ENCODE measurements around the gene CD200R1. TPM values are rescaled to one million over a fixed set of nuclear protein-coding genes. Genes with fewer than 3 reads are reported as not detected.

The CD200R1 gene
- total RNA-seq, 1 experiment from 2014 or later: not detected

GRCh38 chr3:112967828-112968227 is 7.1 kb downstream of the CD200R1 start (continued):
- TF ChIP-seq YY1 (IDR thresholded peaks at IDR 0.05; ENCODE audit: extremely low read depth, insufficient replicate concordance, low read depth, low read length) (no peak), SP1 (IDR thresholded peaks at IDR 0.05; ENCODE audit: low read depth) (no peak)

GRCh38 chr3:112967425-112967824 is 7.5 kb downstream of the CD200R1 start:
- Histone ChIP-seq H3K4me1 (ENCODE audit: control insufficient read depth in 1 of 2, insufficient read depth in 2 of 2, low read length in 2 of 2) (no peaks in the 10 kb centered on the region), H3K79me2 (ENCODE audit: insufficient read depth, low read length) (no peaks in the 10 kb centered on the region), H3K4me2 (ENCODE audit: low read length) (no peak overlapping the region), H3K27me3 (ENCODE audit: insufficient read depth, low read length) (0 out of 2 replicates have a peak, but pooled peaks cover 4% of the 10 kb centered on the region), H2AFZ (ENCODE audit: low read depth, low read length, poor library complexity, severe bottlenecking) (no peak overlapping the region), H3K4me3 (replicated peaks in 1 of 2; ENCODE audit: low read depth in 1 of 2, low read length in 2 of 2) (no peak overlapping the region), H3K9ac (ENCODE audit: low read length) (no peak overlapping the region), H3K9me3 (ENCODE audit: control insufficient read depth in 1 of 2, insufficient read depth in 1 of 2, low read depth in 1 of 2, low read length in 2 of 2) (0 out of 4 replicates have a peak, but pooled peaks cover 0 to 3% of the 10 kb centered on the region in 2 experiments), H3K9me2 (ENCODE audit: insufficient read depth) (no peaks in the 10 kb centered on the region), H3K36me3 (ENCODE audit: control insufficient read depth in 1 of 2, insufficient read depth in 2 of 2, low read length in 2 of 2) (no peaks in the 10 kb centered on the region), H3K27ac (ENCODE audit: low read depth, low read length) (no peak overlapping the region), H4K20me1 (ENCODE audit: insufficient read depth) (no peaks in the 10 kb centered on the region)
- TF ChIP-seq JUND (IDR thresholded peaks at IDR 0.05) (no peak), ATF3 (IDR thresholded peaks at IDR 0.05) (no peak), CTCF (IDR thresholded peaks at IDR 0.05 in 2 of 3, conservative IDR thresholded peaks at IDR 0.05 in 1 of 3; ENCODE audit: borderline replicate concordance in 1 of 3, insufficient read depth in 1 of 3, low read depth in 2 of 3, low read length in 2 of 3) (no peak), ZFX (IDR thresholded peaks at IDR 0.05) (no peak), POLR2A (IDR thresholded peaks at IDR 0.05; ENCODE audit: borderline replicate concordance, extremely low read depth, insufficient read depth, insufficient read length) (no peak), ELF1 (IDR thresholded peaks at IDR 0.05; ENCODE audit: borderline replicate concordance, low read depth) (no peak), ZBTB33 (IDR thresholded peaks at IDR 0.05; ENCODE audit: extremely low read depth, insufficient replicate concordance, low read length) (no peak), SRF (IDR thresholded peaks at IDR 0.05; ENCODE audit: low read depth) (no peak), SIN3A (IDR thresholded peaks at IDR 0.05; ENCODE audit: low read depth) (no peak), EZH2phosphoT487 (IDR thresholded peaks at IDR 0.05; ENCODE audit: borderline replicate concordance) (no peak), YY1 (IDR thresholded peaks at IDR 0.05; ENCODE audit: extremely low read depth, insufficient replicate concordance, low read depth, low read length) (no peak)
- ATAC-seq: no peak
- BruUV-seq (replicated peaks): no TSS peak
- DNase-seq (ENCODE audit: low read depth, low spot score): no peak
- ChIA-PET POLR2A (no interaction called here), RAD21 (ENCODE audit: low non-redundant PET in 1 of 2, low total read pairs in 2 of 2, uncharacterized antibody in 2 of 2, unreplicated experiment in 2 of 2) (no interaction called here), CTCF (interaction anchor here (0.9 kb wide), 1 partner anchor 233 kb away, joined by 3 read pairs; no protein-coding TSS in a partner anchor)
- intact Hi-C loops (cut with micrococcal nuclease): no loop called here

Data from HCT116 (cell line).